ENCODE measurements around the gene RIPPLY3. TPM values are rescaled to one million over a fixed set of nuclear protein-coding genes. Genes with fewer than 3 reads are reported as not detected.

Gene RIPPLY3
- total RNA-seq, 6 experiments from 2014 or later, result 0.12 to 0.18 (median 0.17) TPM; not detected in 3

DNA sequence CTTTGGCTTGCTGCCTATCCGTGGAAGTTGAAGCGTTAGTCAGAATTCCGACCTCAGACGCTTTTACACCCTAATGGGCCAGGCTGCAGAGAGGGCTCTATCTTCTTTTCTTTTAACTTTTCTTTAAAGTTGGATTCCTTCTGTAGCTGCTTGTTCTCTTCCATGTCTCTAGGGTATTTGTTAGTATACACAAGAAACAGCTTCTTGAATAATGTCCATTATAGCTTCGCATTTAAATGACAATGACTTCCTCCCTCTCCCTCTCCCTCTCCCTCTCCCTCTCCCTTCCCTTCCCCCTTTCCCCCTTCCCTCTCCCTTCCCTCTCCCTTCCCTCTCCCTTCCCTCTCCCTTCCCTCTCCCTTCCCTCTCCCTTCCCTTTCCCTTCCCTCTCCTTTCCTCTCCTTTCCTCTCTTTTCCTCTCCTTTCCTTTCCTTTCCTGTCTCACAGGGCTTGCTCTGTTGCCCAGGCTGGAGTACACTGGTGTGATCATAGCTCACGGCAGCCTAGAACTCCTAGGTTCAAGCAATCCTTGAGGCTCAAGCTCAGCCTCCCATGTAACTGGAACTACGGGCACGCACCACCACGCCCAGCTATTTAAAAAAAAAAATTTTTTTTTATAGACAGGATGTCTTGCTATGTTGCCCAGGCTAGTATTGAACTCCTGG, 33.0 kb downstream of the RIPPLY3 start:
- intact Hi-C loops (cut with DNase I), result no loop called here

DNA sequence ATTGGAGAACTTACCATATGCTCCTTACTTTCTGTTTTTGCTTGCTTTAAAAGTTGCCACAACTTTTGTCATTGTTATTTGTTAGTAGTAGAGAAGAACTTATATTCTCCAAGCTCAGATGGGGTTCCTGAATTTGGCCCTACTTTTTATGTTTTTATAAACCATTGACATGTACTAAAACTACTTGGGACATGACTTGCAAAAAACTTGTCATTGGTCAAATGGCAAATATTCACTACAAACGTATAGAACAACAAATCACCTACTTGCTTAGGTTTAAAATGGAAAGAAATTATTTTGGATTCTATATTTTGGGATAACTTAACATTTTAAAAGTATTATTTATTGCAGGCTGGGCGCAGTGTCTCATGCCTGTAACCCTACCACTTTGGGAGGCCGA, 33.7 kb downstream of the RIPPLY3 start:
- Histone ChIP-seq H3K4me1 (no peaks in the 10 kb centered on the region), H3K4me3 (no peak overlapping the region), H3K27me3 (no peaks in the 10 kb centered on the region), H3K36me3 (no peaks in the 10 kb centered on the region), H3K27ac (no peak overlapping the region), H3K9me3 (no peaks in the 10 kb centered on the region)
- no peak for ATAC-seq
- no peak for DNase-seq
- intact Hi-C loops (cut with DNase I), result no loop called here
- TF ChIP-seq POLR2A (IDR thresholded peaks at IDR 0.05) (no peak), CTCF (IDR thresholded peaks at IDR 0.05) (no peak)
- WGBS (ENCODE audit: insufficient coverage, low coverage, low lambda C conversion rate, missing lambda C conversion rate), result 90% methylated on average over 3 of the region's 3 CpGs

More for the DNA sequence above, 33.0 kb downstream of the RIPPLY3 start:
- no peaks in the 10 kb centered on the region for H3K36me3 ChIP-seq
- H3K27ac ChIP-seq, result no peak overlapping the region
- no peaks in the 10 kb centered on the region for H3K4me1 ChIP-seq
- ATAC-seq (no peak), DNase-seq (no peak)
- 73% methylated on average over 8 of the region's 9 CpGs for WGBS (ENCODE audit: insufficient coverage, low coverage, low lambda C conversion rate, missing lambda C conversion rate)
- H3K9me3 ChIP-seq, result no peaks in the 10 kb centered on the region
- no peaks in the 10 kb centered on the region for H3K27me3 ChIP-seq
- TF ChIP-seq POLR2A (IDR thresholded peaks at IDR 0.05) (no peak), CTCF (IDR thresholded peaks at IDR 0.05) (no peak)
- no peak overlapping the region for H3K4me3 ChIP-seq

- Histone ChIP-seq H3K36me3 (no peaks in the 10 kb centered on the region), H3K9me3 (no peaks in the 10 kb centered on the region), H3K4me1 (no peaks in the 10 kb centered on the region), H3K4me3 (no peak overlapping the region), H3K27me3 (no peaks in the 10 kb centered on the region), H3K27ac (no peak overlapping the region)
- ATAC-seq (no peak), DNase-seq (no peak)
- 100% methylated on average over 2 of the region's 4 CpGs for WGBS (ENCODE audit: insufficient coverage, low coverage, low lambda C conversion rate, missing lambda C conversion rate)
- TF ChIP-seq CTCF (IDR thresholded peaks at IDR 0.05) (no peak), POLR2A (IDR thresholded peaks at IDR 0.05) (no peak)
- intact Hi-C loops (cut with DNase I), result no loop called here
Measured at GRCh38 chr21:37041706-37042271, 35.3 kb downstream of the RIPPLY3 start.

- ATAC-seq, result peak; percentile 47 to 71 (median 54)
- TF ChIP-seq POLR2A (IDR thresholded peaks at IDR 0.05) (no peak), CTCF (IDR thresholded peaks at IDR 0.05) (no peak)
- Histone ChIP-seq H3K27ac (no peak overlapping the region), H3K4me3 (no peak overlapping the region), H3K27me3 (no peaks in the 10 kb centered on the region), H3K4me1 (no peaks in the 10 kb centered on the region), H3K36me3 (no peaks in the 10 kb centered on the region), H3K9me3 (no peaks in the 10 kb centered on the region)
- DNase-seq, result no peak
- intact Hi-C loops (cut with DNase I), result no loop called here
- WGBS (ENCODE audit: insufficient coverage, low coverage, low lambda C conversion rate, missing lambda C conversion rate), result 78% methylated on average over 4 of the region's 6 CpGs
Measured at GRCh38 chr21:37043818-37044217, 37.3 kb downstream of the RIPPLY3 start.
